Measurements from ENCODE around the gene PLEKHM3.

DNA sequence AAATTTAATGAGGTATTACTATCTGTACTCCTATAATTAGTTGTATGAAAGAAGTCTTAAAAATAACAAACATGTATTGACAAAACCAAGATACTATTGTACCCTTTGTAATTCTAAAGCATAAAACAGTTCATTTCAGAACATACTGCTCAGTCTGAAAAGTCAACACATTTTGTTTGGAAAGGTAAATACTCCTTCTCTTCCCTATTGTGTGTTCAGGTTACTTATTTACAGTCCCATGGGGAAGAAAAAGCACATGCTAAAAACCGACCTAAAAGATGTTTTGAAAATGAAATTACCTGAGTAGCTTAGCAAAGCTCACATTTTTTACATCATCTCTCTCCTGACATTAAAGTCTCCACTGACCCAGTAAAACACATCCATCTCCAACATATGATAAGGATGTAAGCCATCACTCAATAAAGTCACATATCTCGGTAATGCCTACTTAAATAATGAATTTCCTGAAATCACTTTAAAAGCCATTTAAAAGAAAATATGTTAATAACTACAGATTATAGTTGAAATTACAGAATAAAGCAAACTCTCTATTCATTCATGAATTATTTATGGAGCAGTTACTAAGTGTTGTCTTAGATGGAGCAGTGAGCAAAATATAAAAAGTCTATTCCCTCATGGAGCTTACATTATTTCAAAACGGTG lies 180.0 kb downstream of the PLEKHM3 start:
- TF ChIP-seq EZH2 (IDR thresholded peaks at IDR 0.05; ENCODE audit: low read length, missing control alignments), result no peak
- TF ChIP-seq, protein P1, sequence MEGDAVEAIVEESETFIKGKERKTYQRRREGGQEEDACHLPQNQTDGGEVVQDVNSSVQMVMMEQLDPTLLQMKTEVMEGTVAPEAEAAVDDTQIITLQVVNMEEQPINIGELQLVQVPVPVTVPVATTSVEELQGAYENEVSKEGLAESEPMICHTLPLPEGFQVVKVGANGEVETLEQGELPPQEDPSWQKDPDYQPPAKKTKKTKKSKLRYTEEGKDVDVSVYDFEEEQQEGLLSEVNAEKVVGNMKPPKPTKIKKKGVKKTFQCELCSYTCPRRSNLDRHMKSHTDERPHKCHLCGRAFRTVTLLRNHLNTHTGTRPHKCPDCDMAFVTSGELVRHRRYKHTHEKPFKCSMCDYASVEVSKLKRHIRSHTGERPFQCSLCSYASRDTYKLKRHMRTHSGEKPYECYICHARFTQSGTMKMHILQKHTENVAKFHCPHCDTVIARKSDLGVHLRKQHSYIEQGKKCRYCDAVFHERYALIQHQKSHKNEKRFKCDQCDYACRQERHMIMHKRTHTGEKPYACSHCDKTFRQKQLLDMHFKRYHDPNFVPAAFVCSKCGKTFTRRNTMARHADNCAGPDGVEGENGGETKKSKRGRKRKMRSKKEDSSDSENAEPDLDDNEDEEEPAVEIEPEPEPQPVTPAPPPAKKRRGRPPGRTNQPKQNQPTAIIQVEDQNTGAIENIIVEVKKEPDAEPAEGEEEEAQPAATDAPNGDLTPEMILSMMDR (conservative IDR thresholded peaks at IDR 0.05 in 1 of 2, IDR thresholded peaks at IDR 0.05 in 1 of 2; ENCODE audit: low read depth in 1 of 2, low read length in 2 of 2), result no peak

All from fibroblast of lung (primary cell).